Endometrial microvascular endothelial cells (primary cell): ENCODE results near the gene NRM. TPM values are rescaled to one million over a fixed set of nuclear protein-coding genes. Genes with fewer than 3 reads are reported as not detected.

Experiments
- in situ Hi-C: cut with HindIII; loops from 2 replicates; pipeline ENCODE4 v1.10.0; 2017; ENCODE audit warnings: low sequenced_read_pairs, low pct_unique_long_range_greater_than_20kb; ENCODE audit errors: inconsistent ontology term
- total RNA-seq: library from RNA; depleted of rRNA; stranded (reverse); fragments of >200 nt; gene quantifications from one replicate; pipeline ENCODE4 v1.2.3, GENCODE V29; 2015; ENCODE audit errors: inconsistent ontology term

NRM gene
- total RNA-seq, 1 donor from 2014 or later: 30.8 TPM

DNA sequence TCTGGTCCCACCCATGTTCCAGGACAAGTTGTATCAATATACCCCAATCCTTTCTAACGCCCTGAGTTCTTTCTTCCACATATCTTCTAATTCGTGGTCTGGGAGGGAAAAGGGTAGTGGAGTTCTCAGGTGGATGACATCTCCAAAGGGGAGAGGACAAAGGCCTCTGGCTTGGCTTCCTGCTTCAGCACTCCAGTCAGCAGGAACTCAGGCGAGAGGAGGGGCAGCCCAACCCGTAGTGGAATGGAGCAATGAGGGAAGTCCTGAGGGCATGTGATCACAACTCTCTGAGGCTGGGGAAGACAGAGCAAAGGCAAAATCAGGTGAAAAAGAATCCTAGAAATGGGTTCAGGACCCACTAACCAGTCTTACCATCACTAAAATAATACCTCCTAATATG, 9.6 kb upstream of the NRM start:
- in situ Hi-C loops: no loop called here

DNA sequence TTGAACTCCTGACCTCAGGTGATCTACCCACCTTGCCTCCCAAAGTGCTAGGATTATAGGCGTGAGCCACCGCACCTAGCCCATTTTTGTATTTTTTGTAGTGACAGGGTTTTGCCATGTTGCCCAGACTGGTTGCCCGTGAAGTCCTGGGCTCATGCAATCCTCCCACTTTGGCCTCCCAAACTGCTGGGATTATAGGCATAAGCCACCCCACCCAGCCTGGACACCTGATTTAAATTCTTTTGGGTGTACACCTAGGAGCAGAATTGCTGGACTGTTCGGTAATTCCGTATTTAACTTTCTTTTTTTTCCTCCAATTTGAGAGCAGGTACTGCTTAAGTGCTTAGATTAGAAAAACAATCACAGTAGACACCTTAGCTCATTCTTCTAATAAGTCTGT, 5.6 kb upstream of the NRM start:
- in situ Hi-C loops: no loop called here

- in situ Hi-C loops: no loop called here
These were observed 544 bp upstream of the NRM start for GRCh38 chr6:30691208-30691847.

GRCh38 chr6:30689985-30690384, 799 bp downstream of the NRM start:
- in situ Hi-C loops: loop anchor here (10.0 kb wide), 1 partner anchor 145 kb away; no protein-coding TSS in a partner anchor

- in situ Hi-C loops: loop anchor here (10.0 kb wide), 1 partner anchor 144 kb away; no protein-coding TSS in a partner anchor
These were observed 1.5 kb downstream of the NRM start for GRCh38 chr6:30689022-30689865.

DNA sequence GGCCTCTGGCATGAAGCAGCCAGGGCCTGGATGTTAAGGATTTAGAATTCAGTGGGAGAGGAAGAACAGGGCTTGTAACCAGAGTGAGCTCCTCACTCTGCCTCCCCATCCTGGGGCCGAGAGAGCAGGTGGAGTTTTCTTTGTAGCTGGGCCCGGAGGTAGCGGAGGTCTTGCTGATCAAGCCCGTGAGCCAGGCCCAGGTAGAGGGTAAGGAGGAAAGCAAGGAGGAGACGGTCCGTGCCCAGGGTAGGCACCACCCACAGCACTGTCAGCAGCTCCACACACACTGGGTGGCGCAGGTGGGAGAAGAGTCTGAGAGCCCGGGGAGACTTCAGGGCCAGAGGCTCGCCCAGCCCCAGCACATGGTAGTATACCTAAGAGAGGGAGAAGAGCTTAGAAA, 2.2 kb downstream of the NRM start:
- in situ Hi-C loops: loop anchor here (10.0 kb wide), 1 partner anchor 144 kb away; no protein-coding TSS in a partner anchor

DNA sequence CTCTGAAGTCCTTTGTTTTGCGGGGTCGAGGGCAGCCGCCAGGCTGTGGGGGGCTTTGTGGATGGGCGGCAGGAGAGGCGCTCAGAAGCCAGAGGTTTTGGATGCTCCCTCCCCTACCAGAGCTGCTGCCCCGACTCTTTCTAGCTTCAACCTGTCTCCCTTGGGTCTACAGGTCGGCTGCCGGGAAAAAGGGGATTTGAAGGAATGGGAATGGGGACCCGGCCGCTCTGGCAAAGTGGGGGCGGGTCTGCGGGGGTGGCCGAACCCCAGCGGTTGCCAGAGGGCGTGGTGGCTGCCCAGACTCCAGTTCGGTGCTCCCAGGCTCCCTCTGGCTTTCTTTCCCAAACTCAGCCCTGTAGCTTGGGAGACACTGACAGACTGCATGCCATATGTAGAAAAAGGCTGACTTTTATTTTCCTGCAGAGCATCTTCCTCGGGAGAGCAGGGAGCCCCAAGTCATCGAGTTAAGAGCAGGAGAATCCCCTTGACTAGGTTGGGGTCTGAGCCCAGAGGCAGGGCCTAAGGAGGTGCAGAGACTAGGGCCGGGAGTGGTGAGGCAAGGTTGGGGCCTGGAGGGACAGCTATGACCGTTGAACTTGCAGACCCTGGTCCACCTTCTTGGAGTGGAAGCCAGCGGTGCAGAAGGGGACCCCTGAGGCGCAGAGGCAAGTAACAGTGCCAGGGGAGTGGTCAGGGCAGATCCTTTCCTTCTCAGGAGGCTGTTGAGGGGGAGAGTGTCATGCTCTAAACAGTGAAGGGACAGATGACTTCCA, 2.9 kb downstream of the NRM start:
- in situ Hi-C loops: loop anchor here (10.0 kb wide), 1 partner anchor 143 kb away; no protein-coding TSS in a partner anchor

- in situ Hi-C loops: loop anchor here (10.0 kb wide), 1 partner anchor 142 kb away; no protein-coding TSS in a partner anchor
These were observed 3.7 kb downstream of the NRM start for GRCh38 chr6:30686908-30687658.

DNA sequence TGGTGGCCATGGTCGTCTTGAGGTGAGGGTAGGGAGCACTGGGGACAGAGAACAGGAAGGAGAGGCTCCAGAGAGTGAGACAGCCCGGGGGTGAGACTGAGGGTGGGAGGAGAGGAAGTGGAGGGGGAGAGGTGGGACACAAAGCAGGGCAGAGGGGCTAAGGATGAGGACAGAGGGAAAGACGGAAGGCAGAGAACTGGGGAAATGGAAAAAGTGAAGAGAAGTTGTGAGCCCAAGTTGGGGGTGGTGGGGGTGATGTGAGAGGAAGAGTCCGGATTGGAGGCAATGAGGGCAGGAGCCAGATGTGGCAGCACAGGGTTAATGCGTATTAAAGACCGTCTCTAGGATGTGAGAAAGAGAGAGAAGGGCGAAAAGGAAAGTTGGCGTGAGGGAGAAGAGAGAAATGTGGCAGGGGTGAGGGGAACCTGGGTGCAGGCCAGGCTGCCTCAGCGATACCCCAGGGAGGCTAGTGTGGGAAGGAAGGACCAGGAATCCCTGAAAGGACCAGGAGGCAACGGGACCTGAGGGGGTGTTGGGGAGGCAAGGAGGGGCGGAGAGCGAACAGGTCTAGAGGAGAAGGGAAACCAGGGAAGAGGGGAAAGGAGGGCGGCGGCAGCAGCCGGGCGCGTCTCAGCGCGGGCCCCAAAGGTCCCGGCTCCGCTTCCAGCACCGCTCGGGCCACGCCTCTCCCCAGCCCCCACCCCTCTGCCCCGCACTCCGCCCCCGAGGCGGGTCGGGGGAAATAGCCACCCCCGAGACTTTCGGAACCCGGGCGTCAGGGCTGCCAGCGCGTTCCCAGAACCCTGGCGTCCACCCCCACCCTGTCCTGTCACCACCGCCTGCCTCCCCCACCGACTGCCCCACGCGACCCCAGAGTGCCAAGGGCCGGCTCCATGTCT, 4.5 kb downstream of the NRM start, which contains the start of gene PPP1R18:
PPP1R18 (minus strand) TSS at position 637 of the 899 bp plus-strand sequence; CDS start at position 10, 627 bp downstream.
- in situ Hi-C loops: loop anchor here (10.0 kb wide), 1 partner anchor 141 kb away; no protein-coding TSS in a partner anchor

- in situ Hi-C loops: loop anchor here (10.0 kb wide), 1 partner anchor 141 kb away; no protein-coding TSS in a partner anchor
These were observed 5.4 kb downstream of the NRM start for GRCh38 chr6:30685157-30686008.

DNA sequence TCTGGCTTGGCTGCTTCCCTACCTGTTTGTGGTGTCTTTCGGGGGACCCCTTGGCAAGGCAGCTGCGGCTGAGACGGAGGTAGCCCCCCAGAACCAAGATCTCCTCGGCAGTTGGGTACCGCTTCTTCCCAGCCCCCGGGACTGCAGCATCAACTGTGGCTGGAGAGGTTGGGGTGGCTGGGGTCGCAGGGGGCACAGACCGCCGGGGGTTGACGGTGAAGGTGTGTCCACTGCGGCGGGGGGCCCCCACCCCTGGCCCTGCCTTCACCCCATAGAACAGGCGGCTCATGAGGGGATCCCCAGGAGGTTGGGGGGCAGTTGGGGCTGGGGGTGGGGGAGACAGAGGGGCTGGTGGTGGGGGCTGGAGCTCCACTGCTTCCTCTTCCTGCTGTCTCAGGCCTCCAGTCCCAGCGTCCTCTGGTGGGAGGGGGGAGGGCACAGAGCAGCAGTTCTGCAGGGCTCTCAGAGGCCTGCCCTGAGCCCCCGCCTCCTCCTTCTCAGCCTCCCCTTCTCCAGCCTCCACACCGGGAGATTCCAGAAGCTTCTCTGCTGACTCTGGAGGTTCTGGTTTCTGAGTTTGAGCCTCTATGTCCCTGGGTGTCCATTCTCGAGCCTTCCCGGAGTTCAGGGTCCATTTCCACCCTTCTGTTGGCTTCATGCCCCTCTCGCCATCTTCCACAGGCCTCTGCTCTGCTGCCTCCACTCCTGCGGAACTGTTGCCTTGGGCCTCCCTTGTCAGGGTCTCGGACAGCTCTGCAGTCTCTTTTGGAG, 6.2 kb downstream of the NRM start:
- in situ Hi-C loops: loop anchor here (10.0 kb wide), 1 partner anchor 140 kb away; no protein-coding TSS in a partner anchor

DNA sequence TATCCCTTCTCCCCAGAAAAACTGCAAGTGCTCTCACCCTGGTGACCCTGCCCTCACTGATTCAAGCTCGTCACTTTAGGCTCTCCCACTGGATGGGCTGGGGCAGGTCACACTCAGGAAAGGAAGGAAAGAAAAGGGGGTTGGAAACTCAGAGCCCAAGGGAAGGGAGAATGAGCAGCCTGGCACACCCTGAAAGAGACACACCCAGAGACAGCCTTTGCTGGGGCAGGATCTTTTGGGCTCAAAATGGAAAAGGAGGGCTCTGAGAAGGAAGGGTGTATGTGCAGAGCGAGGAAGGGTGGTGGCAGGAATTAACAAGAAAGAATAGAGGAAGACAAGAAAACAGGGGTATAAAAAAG, 6.8 kb downstream of the NRM start:
- in situ Hi-C loops: loop anchor here (10.0 kb wide), 1 partner anchor 139 kb away; no protein-coding TSS in a partner anchor

DNA sequence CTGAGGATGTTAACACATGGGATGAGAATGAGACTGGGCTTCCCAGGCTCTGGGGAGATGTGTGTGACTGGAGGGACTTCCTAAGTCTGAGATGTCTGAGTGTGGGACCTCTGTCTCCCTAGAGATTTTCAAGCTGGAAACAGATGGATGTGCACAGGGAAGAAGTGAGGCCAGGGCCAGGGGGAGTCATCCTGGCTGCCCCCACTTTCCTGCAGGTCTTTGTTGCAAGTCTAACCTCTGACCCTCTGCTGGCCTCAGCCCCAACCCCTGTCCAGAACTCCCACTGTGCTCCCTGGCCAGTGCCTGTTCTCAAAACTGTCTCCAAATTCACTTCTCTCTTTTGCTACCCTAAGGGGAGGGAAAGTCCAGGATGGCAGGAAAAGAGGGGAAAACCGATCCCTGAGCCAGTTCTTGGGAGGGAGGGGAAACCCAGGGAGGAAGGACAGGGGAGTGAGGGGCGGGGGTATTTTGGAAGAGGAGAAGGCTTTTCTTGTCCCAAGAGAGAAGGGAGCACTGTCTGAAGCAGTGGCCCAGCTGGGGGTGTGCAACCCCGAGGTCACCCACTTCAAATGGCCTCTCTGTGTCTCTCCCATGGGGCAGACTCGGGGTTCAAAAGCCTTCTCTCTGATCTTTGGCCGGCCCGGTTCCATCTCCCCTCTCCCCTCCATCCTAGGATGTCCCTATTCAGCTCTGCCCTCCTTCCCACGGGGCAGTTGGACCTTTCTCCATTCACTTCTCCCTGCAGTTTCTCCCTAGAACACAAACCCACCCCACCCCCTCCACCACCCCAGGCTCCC, 7.4 kb downstream of the NRM start:
- in situ Hi-C loops: loop anchor here (10.0 kb wide), 1 partner anchor 139 kb away; no protein-coding TSS in a partner anchor

DNA sequence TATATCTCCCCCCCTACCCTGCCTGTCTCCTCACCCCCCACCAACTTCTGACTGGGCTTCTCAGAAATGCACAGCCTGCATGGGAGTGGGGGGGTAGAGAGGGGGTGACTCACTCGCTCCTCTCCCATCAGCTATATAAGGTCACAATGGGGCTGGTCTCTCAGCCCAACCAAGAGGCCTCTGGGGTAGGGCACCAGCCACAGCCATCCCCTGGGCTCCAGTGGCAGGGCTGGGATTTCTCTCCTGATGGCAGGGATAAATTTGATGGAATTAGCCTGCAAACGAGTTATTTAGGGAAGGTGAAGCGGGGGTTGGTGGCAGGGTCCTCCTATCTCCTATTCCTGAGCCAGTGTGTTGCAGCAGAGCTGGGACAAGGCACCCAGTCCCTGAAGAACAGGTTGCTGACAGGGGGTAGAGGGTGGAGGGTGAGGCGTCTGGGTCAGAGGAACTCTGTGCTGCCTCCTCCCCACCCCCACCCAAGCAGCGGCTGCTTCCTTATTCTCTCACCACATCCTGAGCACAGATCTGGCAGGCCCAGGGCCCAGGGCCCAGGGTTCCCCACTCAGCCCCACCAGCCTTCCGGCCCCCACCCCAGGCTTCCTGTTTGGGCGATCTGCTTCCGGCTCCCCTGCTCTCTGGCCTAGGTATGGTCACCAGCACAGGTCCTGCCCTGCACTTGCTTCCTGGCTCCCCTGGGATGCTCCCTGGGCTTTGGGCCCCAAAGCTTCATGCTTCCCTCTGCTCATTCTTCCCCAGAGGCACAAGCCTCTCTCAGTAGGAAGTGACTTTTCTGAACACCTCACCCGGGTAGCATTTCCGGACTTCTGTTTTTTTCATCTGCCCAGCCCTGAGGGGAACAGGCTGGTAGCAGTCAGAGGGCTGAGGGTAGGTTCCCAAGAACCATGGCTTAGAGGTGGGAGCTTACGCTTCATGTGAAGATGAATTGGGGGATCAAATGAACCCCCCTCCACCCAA, 8.4 kb downstream of the NRM start:
- in situ Hi-C loops: loop anchor here (10.0 kb wide), 1 partner anchor 138 kb away; no protein-coding TSS in a partner anchor
